GM21526 (cell line): ENCODE data around the gene CMSS1.

Experiments used
- ATAC-seq: cut with Tn5 transposase; IDR thresholded peaks from one replicate; pipeline ENCODE4 v1.9.1; 2021; ENCODE audit warnings: moderate library complexity; ENCODE audit not compliant: unreplicated experiment, low FRiP score

CMSS1 gene

GRCh38 chr3:99872923-99873254, 55.2 kb downstream of the CMSS1 start:
- ATAC-seq: no peak

DNA sequence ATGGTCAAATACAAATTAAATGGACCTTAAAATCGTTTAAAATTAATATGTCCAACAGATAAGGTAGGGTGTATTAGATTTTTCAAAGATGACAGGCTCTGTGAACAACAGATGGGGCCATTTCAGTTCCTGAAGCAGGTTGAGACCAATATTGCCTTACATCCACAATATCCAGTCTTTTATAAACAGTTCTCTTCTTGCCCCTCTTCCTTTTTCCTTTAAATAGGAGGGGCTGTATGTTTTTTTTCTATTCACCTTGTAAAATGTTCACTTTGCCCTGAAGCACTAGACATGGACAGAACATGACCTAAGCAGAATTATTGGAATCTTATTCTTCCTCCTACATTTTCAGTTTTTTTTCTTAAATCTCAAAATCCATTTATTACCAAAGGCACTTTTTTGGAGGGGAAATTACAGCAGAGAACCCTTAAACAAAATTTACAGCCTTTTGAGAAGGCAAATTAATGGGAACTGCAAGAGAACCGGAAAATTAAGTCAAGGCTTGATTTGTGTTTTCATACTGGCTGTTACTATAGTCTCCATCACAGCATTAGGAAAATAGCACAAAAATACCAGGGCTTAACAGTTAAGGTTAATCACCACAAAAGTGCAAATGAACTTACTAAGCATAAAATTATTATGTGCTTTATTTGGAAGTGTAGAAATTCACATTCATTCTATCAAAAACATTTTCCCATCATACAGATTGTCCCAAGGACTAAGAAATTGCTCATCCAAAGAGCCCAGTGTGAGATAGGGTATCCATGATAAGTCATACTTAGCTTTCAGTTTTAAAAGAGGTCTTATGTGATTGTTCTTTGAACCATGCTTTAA, 55.8 kb downstream of the CMSS1 start:
- no peak for ATAC-seq

- no peak for ATAC-seq
These were observed 56.8 kb downstream of the CMSS1 start for GRCh38 chr3:99874237-99875002.

- ATAC-seq: no peak
These were observed 57.9 kb downstream of the CMSS1 start for GRCh38 chr3:99875581-99875928.

GRCh38 chr3:99875929-99876841, 58.5 kb downstream of the CMSS1 start:
- ATAC-seq: peak; percentile 92

- no peak for ATAC-seq
These were observed 59.4 kb downstream of the CMSS1 start for GRCh38 chr3:99877031-99877579.

DNA sequence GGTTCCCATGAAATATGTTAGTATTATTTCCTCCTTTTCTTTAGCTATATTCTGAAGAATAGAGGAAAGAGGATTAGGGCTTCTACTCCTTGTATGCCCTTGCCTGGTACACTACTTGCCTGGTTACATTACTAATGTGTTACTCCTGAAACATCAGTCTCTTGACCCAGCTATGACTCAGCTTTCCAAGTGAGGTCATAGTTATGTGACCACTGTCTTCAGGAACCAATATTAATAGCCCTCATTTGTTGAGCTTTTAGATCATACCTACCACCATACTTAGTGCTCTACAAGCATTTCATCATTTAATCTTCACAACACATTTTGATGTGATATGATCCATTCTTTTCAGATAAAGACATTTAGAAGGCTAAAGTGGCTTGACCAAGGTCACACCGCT, 60.3 kb downstream of the CMSS1 start:
- no peak for ATAC-seq

- ATAC-seq: no peak
These were observed 61.6 kb downstream of the CMSS1 start for GRCh38 chr3:99879275-99879674.

DNA sequence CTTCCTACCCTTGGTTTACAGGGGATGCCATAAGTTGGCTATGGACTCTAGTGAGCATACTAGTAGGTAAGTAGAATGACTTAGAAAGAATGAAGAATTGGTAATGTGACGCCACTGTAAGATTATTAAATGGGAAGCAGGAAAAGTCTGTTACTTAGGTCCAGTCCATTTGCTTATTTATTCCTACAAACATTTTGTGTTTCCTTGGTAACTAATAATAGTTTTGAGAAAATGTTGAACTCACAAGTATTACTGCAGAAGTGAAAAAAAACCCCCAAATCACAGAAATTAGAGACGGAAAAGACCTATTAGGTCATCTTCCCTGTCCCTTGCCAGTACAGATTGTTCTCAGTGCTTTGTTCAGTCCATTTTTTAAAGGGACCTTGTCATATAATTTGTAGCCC, 63.5 kb downstream of the CMSS1 start:
- no peak for ATAC-seq

DNA sequence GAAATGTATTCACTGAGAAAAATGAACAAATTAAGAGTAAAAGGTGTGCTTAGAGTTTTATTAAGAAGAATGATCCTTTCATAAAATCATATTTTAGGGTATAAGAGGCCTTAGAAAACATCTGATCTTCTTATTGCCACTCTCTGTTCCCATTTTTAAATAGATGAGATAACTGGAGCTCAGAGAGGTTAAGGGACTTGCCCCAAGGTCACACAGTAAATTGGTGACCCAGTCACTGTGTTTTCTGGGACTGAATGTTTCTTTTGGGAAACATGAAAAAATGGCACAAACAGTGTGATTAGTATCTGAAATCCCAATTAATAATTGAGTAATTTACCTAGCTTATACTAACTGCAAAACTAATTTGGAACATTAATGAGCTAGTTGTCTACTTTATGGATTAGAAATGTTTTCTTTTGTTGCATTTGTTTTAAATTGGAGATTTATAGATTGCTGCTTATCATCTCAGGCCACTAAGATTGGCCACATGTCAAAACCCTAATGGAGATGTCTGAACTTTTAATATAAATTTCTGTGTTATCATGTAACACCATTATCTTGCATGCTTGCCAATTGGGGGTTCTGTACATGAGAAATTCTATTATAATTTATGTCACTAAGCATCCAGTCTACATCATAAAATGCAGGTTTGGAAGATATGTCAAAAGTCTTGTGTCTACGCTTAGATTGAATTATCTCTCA, 64.9 kb downstream of the CMSS1 start:
- no peak for ATAC-seq

DNA sequence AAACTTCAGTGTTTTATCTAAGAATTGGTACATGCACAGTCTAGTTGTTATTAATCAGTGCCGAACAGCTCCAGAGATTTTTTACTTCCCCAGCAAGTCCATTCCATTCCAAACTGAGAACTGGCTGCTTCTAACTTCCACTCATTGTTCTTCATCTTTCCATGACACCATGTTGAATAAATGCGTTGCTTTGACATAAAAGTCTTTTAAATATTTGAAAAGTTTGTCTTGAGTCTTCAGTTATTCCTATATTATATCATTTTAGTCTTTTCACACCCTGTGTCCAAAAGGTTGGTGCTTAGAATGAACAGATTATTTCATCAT, 65.4 kb downstream of the CMSS1 start:
- ATAC-seq: no peak

DNA sequence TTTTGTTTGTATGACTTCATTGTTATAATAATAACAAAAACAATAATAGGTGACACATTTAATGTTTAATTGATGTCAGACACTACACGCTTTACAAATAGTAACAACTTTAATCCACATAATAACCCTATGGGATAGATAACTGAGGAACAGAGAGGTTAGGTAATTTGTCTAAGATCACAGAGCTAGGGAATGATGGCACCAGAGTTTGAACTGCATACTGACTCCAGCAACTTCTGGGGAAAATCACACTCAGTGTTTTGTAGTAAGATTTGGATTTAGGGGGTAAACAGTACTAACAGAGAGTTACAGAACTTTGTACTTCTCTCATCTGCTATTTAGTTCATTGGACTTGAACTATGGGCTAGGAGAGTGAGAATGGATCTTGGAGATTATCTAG, 66.0 kb downstream of the CMSS1 start:
- no peak for ATAC-seq

- ATAC-seq: no peak
These were observed 66.8 kb downstream of the CMSS1 start for GRCh38 chr3:99884484-99884883.

- no peak for ATAC-seq
These were observed 67.4 kb downstream of the CMSS1 start for GRCh38 chr3:99885085-99885484.

GRCh38 chr3:99885851-99886250, 68.2 kb downstream of the CMSS1 start:
- ATAC-seq: no peak

- no peak for ATAC-seq
These were observed 74.1 kb downstream of the CMSS1 start for GRCh38 chr3:99891610-99892285.

GRCh38 chr3:99892332-99892731, 74.7 kb downstream of the CMSS1 start:
- ATAC-seq: no peak

GRCh38 chr3:99895131-99895696, 77.6 kb downstream of the CMSS1 start:
- no peak for ATAC-seq

DNA sequence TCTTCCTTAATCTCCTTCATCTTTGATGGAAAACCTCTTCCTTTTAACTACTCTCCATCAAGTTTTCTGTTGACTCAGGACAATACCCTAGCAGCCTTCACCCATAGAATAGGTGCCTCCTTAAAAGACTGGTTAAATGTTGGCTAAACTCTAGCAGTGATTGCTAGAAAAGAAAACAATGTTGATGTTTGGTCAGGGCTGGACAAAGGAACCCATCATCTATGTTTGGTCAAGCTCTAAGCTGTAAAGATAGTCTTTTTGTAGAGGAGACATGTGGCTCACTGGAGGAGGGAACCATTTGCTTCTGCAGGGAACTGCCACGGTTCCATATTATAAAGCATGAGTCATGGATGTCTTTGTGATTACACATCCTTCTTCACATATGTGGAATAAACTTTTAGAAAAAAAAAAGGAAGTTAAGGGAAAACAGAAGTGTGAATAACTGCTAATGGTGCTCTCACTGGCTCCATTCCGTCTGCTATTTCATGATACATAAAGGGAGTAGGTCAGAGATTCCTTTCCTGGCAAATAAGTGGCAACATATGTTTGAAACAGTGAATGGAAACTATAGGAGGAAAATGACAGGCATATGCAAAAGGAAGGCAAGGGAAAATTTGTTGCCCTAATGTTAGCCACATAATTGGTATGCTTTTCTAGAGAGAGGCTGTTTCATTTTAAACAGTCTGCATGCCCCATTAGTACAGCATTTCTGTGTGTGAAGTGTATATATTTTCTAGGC, 78.2 kb downstream of the CMSS1 start:
- ATAC-seq: no peak
